ENCODE data around the gene PNLIP.

Gene PNLIP

DNA sequence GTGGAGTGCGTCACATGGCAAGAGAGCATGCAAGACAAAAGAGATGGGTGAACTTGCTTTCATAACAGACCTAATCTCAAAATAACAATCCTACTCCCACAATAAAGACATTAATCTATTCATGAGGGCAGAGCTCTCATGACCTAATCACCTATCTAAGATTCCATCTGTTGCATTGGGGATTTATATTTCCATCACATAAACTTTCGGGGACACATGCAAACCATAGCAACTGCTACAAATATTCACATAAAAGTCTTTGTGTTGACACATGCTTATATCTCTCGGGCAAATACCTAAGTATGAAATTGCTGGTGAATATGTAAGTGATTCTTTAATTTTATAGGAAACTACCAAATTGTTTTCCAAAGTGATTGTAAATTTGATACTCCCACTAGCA, 29.1 kb downstream of the PNLIP start:
- no peak for DNase-seq (ENCODE audit: low read depth)

DNA sequence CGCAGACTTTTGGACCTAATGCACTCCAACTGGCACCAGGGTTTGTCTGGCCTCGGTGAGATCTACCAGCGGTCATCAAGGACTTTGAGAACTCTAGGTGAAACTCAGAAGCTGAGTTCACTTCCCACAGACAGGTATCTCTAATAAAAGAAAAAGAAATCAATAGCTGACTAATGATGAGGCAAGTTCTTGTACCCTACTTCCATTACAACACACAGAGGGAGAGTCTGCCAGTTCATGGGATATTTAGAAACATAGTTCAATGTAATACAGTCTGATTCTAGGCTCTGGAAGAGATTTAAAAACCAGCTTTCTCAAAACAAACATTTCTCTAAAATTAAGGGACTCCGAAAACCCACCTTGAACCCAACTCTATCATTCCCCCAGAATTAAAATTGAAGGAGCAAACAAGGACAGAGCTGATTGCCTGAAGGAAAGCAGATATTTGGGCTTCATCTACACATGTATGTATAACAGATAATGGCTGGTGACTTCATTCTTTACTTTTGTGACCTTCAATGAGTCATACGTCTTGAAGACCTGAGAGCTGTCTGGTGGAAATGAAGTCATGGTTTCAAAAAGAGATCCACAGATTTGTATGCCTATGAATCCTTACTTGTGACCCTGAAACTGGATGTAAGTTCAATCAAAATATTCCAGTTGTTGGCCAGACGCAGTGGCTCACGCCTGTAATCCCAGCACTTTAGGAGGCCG, 42.3 kb downstream of the PNLIP start:
- no peak for DNase-seq (ENCODE audit: low read depth)

DNA sequence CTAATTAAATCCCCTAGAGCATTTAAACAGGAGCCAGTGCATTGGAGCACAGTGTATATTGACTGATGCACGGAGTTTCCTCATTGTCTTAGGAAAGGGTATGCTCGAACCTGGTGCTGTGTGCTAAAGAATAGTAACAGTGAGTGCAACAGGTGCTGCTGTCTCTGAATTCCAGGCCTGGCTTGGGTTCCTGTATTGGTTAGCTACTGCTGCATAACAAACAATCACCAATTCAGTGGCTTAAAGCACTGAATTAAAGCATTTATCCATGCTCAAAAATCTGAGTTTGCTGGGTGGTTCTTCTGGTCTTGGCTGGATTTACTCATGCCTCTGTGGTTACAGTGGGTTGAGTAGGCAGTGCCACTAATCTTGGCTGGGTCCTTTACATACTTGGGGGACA, 43.3 kb downstream of the PNLIP start:
- DNase-seq (ENCODE audit: low read depth) = no peak

DNA sequence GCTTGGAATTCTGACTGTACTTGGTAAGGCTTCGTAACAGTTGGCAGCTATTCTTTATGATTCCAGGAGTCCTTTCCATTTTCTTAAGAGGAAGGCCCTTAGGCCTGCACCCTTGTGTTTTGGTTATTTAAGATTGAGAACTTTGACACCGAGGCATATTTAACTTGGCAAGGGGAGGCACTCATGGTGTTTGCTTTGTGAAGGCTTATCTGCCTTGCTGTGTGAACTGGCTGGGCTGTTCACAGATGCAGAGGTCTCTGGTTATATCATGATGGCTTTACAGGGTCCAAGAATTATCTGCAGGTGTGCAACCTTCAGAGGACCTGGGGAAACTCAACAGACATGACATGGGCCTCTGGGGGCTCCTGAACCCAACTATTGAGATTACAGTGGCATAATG, 44.2 kb downstream of the PNLIP start:
- no peak for DNase-seq (ENCODE audit: low read depth)

DNA sequence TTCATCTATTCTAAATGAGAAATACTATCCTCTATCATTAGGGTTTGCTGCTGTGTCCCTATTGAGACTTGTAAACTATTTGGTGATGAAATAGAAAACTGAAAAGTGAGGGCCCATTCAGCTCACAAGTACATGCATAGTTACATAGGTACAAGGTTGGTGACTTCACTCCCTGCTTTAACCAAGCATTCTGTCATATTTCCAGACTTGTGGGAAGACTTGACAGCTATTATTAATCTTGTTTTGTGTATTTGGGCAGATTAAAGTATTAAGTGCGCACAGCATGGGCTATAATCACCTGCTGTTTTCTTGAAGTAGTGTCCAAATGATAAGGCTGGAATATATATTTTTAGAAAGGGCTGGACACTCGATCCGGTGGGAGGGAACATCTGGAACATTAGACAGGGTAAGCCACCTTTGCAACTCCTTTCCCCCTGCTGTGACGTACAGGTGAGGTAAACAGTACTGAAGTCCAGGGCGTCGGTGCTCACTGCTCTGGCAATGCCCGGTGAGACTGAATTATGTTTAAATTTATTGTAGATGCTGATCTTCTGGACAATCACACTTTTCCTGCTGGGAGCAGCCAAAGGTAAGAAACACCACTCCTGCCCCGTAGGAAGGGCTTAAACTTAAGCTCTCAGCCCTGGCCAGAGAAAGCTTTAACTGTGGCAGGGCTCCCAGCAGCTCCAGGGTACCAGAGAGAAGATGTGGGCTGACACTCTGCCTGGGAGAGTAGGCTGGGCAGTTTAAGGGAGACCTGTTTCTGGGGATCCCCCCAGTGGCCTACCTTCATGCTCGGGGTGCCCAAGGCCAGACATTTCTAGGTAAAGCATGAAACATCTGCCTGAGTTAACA, 45.1 kb downstream of the PNLIP start, which contains the start of gene PNLIPRP1:
Gene PNLIPRP1 (plus strand): TSS at position 370 of the 855 bp plus-strand sequence. CDS start 171 bp downstream, at position 541.
- no peak for DNase-seq (ENCODE audit: low read depth)

DNA sequence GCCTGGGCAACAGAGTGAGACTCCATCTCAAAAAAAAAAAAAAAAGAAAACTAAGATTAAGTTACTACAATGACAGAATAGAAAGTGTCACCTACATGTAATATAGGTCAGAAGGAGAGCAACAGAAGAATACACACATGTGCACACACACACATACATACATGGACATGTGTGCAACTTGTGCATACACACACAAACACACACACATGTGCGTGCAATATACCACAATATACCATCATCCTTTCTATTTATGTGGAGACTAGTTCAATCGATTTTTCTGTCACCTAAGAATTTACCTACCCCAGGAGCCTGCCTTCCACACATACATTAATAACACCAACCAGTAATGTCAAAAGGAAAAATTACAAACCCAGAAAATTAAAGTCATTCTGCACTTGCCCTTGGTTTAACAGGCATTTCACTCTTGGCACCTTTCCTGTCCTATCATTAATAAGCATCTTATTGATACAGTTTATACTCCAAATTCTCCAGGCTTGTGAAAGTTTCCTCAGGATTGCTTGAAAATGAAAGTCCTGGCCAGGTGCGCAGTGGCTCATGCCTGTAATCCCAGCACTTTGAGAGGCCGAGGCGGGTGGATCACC, 47.5 kb downstream of the PNLIP start:
- DNase-seq (ENCODE audit: low read depth) = no peak

DNA sequence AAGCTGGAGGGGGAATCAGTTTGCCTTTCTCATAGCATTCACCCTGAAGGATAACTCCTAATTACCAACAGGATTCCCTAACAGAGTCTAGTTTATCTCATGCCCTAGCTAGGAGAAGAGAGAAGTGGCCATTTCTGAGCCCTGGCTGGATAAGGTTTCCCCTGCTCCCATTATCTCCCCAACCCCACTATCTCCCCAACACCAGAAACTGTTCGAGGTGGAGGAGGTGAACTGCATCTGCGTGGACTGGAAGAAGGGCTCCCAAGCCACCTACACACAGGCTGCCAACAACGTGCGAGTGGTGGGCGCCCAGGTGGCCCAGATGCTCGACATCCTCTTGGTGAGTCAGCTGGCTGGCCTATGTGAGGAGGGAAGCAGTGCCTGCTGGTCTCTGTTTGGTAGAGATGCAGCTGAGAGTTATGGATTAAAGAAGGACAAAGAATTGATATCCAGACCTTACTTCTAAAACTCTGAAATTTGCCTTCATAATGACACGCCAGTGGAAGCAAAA, 48.8 kb downstream of the PNLIP start:
- no peak for DNase-seq (ENCODE audit: low read depth)

DNA sequence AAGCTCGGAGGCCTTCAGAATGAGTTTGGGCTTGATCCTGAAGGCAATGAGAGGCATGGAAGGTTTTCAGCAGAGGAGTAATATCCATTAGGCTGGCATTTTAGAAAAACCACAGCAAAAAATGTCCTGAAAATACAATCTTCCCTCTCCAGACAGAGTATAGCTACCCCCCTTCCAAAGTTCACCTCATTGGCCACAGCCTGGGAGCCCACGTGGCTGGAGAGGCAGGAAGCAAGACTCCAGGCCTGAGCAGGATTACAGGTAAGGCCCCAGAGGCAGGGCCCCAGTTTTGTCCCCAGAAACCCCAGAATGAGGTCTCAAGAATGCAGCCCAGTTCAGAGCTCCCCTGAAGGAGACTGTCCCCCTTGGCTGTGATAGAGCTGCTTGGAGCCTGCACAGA, 50.3 kb downstream of the PNLIP start:
- no peak for DNase-seq (ENCODE audit: low read depth)

DNA sequence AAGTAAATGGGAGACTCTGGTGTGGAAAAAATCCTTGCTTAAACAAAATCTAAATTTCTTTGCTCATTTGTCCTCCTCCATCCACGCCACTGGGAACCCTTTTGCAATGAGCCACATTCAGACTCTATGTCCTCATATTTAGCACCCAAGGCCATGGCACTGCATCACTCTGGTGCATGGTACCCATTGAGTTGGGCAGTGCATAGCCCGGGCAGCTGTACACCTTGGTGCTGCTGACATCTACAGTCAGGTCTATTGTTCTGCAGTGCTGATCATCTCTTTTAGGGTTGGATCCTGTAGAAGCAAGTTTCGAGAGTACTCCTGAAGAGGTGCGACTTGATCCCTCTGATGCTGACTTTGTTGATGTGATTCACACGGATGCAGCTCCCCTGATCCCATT, 51.8 kb downstream of the PNLIP start:
- no peak for DNase-seq (ENCODE audit: low read depth)

DNA sequence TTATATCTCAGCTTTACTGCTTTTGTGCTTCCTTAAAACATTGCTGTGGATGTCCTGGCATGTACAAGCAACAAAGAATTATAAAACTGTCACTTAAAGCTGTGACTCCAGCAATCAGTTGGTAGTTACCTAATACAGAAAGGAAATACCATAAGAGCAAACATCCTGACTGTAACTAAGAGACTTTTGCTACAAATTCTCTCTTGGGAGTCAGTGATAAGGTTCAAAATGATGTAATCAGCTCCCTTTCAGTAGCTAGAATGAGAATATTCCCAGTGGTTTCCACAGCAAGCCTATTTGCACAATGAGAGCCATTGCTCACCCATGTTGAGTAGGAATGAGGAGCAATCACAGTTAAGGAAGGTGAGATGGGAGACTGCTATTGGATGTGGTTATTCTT, 52.6 kb downstream of the PNLIP start:
- DNase-seq (ENCODE audit: low read depth) = no peak

DNA sequence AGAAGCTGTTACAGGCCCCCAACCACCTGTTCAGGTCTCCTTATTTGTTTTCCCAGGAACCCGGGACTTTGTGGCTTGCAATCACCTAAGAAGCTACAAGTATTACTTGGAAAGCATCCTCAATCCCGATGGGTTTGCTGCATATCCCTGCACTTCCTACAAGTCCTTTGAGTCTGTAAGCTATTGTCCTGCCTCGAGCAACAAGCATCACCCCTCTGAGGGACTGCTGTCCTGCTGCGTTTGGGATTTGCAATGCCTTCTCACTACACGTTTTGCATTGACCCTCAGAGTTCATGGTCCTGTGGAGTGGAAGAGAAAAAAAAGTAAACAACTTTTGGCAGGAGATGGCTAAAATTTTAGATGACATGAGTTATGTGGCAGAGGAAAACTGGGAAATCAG, 54.3 kb downstream of the PNLIP start:
- DNase-seq (ENCODE audit: low read depth) = no peak

DNA sequence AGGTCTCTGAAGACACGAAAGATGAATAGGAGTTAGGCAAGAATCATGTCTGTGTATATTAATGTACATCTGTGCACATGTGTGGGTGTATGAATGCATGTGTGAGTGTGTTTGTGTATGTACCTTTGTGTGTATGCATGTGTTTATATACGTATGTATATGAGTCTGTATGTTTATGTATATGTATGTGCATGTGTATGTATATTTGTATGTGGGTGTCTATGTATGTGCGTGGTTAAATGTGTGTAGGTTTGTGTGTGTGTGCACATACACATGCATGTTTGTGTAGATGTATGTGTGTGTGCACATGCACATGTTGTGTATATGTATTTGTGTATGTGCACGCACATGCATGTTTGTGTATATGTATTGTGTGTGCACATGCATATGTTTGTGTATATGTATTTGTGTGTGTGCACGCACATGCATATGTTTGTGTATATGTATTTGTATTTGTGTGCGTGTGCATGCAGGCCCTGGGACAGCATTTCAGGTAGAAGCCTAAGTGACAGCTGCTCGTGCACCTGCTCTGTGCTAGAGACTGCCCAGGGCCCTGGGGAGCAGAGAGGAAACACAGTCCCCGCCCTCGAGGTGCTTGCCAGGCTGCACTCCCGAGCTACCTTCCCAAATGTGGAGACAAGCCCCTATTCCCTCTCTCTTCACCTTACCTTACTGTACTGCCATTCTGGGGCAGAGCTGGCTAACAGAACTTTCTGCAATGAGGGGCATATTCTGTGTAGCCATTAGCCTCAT, 57.1 kb downstream of the PNLIP start:
- no peak for DNase-seq (ENCODE audit: low read depth)

DNA sequence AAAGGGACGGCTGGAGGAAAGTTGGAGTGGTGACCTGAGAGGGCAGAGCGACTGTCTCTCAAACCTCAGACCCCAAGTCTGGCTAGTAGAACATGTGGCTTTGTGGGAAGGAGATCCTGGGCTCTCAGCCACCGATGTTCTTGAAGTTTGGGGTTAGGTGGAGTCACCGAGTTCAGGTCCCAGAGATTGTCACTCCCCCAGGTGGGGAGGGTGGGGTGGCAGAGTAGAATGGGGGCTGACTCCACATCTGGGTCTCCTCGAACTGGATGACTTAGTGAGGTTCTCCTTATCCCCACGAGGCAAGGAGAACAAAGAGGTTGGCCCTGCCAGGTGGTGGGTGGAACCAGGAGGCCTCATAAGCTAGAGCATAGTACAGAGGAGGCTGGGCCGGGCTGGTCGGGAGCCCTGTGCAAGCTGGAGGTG, 60.3 kb downstream of the PNLIP start:
- DNase-seq (ENCODE audit: low read depth) = no peak

DNA sequence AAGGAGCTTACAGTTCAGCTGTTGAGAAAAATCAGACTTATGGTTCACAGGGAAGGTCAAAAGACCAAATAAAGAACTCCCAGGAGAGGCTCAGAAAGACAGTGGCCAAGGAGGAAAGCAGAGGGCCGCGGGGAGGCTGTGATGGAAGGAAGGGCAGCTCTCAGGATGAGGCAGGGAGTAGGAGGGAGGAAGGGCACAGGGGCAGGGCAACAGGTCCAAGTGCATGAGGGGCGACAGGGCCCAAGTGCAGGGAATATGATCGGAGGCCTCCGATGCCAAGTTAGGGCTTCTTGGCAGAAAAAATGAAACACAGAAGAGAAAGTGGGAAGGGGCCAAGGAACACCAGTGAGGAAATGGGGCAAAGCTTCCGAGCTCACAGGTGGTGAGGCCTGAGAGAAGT, 61.6 kb downstream of the PNLIP start:
- DNase-seq (ENCODE audit: low read depth) = no peak

DNA sequence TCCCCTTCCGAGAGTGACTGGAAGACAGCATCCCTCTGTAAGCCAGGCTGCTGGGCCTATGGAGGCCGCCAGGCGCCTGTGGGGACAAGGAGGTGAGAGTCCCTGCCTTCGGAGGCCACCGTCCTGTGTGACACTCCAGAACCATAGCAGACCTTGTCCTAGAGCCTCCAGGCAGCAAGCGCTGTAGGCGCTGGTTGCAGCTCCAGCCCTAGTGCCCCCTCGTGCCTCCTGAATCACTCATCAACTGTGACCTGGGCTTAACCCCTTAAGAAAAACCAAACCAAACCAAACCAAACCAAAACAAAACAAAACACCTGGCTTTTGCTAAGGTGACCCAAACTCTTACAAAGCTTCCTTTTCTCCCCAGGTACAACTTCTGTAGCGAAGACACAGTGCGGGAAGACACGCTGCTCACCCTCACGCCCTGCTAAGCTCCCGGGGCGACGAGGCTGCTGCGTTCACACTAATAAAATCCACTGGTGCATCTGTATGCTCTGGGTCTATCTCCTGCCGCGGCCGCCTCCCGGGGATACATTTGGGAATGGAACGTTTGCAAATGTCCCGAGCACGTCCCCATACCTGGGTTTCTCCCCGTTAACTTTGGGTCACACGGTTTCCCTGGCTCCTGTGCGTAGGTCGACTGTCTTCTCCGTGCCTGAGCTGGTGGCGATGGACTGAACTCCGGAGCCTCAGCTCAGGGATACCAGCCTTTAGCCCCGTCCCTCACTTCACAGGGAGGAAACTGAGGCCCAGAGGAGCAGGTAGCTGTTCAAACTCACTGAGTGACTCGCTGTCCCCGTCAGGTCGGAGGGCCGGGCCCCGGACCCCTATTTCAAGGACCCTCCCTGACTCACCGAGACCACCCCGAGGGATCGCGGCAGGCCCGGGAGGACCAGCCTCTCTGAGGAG, 63.2 kb downstream of the PNLIP start:
- no peak for DNase-seq (ENCODE audit: low read depth)

DNA sequence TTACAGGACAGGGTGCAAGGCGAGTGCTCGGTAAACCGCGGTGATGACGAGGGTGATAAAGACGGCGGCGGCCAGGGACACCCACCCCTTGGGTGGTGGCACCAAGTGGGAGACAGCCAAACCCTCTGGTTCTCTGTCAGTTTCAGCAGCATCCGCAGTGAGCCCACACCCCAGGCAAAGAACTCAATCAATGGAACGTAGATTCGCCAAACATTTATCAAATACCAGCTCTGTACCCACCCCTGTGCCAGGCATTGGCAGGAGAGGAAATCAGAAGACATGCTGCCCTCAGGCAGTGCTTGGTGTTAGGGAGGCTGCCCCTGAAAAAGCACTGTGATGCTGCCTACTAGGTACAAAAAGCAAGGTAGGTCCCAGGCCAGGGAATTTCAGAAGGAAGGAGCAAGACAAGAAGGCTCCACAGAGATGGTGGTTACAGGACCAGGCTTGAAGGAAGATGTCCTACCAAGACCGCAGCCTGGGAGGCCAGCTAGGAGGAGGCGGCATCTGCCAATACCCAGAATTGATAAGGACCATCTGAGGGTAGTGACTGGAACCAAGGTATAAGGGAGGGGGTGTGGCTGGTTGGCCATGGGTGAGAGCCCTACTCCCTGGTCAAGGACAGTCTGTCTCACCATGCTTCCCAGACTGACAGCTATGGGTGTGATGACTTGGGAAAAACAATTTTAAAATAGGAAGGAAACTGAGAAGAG, 64.9 kb downstream of the PNLIP start:
- no peak for DNase-seq (ENCODE audit: low read depth)

DNA sequence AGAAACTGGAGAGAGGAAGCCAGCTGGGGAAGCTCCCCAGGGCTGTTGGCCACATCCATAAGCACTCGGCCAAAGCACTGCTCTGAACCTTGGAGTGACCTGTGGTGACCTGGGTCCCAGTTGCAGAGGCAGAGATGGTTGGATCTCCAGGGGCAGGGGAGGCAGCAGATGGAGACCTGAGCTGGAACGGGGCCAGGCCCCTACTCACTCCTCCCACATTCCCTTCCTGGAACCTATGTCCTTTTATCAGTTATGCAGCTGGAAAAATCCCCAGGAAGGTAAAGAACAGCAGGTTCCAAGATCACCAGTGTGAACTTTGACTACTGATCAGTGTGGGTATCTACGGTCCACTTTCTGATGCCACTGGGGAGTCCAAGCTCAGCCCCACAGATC, 65.4 kb downstream of the PNLIP start:
- DNase-seq (ENCODE audit: low read depth) = no peak

DNA sequence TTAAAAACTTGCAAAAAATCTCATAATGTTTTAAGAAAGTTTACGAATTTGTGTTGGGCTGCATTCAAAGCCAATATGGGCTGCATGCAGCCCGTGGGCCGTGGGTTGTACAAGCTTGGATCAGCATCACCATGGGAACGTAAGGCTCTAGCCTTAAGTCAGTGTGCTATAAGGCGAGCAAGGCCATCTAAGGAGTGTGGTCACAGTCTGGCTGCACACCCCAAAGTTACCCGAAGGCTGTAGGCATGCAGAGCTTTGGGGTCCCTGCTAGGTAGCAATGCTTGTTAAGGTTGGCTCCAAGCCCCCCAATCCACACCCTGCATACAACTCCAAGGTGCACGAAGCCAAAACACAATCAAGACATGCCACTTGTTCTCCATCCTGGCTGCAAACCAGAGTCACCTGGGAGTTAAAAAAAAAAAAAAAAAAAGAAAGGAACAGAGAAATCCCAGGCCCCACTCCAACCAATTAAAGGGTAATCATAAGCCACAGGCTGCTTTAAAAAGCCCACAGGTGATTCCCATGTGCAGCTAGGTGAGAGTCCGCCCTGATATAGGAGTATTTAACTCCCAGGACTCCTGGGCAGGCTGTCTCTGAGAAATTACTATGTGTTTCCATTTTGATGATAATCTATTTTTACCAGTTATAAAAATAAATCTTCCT, 66.5 kb downstream of the PNLIP start:
- no peak for DNase-seq (ENCODE audit: low read depth)

DNA sequence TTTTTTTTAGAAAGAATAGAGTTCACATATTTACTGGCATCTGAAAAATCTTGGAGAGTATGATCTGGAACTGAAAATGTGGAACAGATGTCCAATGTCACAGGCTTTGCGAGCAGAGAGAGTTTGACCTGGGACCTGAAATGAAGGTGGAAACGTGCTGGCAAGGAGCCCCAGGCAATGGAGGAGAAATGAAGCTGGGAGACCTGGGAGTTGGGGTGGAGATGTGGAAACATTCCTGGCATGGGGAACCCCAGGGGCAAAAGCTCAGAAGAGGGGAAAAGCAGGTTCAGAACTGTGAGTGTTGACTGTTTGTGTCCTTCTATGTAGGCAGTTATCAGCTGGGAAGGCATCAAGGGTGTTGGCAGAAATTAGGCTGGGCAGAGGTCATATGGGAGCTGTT, 67.7 kb downstream of the PNLIP start:
- no peak for DNase-seq (ENCODE audit: low read depth)

DNA sequence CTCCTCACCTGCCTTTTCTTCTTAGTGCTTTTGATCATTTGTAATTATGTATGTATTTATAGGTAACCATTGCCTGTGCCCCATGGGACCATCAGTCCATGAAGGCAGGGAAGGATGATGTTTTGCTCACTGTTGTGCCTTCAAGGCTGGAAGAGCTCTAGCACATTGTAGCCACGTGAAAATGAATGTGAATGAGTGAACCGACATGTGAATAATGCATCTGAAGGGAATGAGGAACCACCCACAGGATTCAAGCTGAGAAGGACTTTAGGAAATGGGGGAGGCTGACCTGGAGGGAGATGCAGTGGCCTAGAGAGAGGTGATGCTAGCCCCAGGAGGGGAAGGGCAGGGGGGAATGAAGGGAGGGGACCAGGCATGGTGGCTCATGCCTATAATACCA, 69.1 kb downstream of the PNLIP start:
- DNase-seq (ENCODE audit: low read depth) = no peak

All from stromal cell of bone marrow (primary cell).